Activated CD8-positive, alpha-beta memory T cell treated with anti-CD3 and anti-CD28 coated beads for 36 hours (primary cell): ENCODE results near the gene RBM15. TPM values are rescaled to one million over a fixed set of nuclear protein-coding genes. Genes with fewer than 3 reads are reported as not detected.

Experiments used
- CTCF ChIA-PET: fragments of 350-600 bp; sonication (Branson Sonifier 250); formaldehyde crosslinking; loops from one replicate; lab custom pipeline; 2021; ENCODE audit warnings: antibody characterized with exemption; lab: Charles Lee
- POLR2A ChIA-PET: fragments of 350-600 bp; sonication (Branson Sonifier 250); formaldehyde crosslinking; loops from one replicate; lab custom pipeline; 2021; ENCODE audit warnings: antibody characterized with exemption; lab: Charles Lee
- total RNA-seq, 2 experiments: library from RNA; stranded (reverse); gene quantifications; one replicate each; pipeline ENCODE4 v1.2.3, GENCODE V29; 2021

Gene RBM15, protein sequence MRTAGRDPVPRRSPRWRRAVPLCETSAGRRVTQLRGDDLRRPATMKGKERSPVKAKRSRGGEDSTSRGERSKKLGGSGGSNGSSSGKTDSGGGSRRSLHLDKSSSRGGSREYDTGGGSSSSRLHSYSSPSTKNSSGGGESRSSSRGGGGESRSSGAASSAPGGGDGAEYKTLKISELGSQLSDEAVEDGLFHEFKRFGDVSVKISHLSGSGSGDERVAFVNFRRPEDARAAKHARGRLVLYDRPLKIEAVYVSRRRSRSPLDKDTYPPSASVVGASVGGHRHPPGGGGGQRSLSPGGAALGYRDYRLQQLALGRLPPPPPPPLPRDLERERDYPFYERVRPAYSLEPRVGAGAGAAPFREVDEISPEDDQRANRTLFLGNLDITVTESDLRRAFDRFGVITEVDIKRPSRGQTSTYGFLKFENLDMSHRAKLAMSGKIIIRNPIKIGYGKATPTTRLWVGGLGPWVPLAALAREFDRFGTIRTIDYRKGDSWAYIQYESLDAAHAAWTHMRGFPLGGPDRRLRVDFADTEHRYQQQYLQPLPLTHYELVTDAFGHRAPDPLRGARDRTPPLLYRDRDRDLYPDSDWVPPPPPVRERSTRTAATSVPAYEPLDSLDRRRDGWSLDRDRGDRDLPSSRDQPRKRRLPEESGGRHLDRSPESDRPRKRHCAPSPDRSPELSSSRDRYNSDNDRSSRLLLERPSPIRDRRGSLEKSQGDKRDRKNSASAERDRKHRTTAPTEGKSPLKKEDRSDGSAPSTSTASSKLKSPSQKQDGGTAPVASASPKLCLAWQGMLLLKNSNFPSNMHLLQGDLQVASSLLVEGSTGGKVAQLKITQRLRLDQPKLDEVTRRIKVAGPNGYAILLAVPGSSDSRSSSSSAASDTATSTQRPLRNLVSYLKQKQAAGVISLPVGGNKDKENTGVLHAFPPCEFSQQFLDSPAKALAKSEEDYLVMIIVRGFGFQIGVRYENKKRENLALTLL
- 10 to 100 TPM; 53.6 to 56.6 TPM for total RNA-seq

DNA sequence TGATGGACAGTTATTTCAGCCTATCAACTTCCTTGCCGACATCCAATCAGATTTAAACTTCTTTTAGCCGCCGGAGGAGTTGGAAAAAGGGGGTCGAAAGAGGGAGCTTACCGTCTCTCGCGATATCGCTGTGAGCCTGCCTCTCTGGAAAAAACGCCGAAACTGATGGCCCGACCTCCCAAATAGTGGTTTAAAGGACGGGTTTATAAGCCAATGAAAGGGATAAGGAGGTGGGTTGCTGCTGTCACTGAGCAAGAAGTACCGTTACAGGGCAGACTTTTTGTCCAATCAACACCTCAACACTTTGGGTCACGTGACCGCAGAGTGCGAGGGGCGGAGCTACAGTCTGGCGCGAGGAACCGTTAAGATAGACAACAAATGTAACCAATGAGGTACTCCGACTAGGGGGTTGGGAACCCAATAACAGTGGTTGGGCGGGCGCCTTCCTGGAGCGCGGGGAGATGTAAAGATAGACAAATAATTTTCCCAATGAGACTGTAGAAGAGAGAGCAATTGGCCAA lies at the start of gene RBM15:
Gene RBM15, plus strand, starts transcription at position 492 of the 521 bp plus-strand sequence. Its CDS starts 29 bp downstream, at position 521.
- ChIA-PET POLR2A (interaction anchor here (0.8 to 3.1 kb wide), 6 partner anchors 9 to 304 kb away, joined by 3 to 23 read pairs (median 4); partner anchors contain the start of genes KCNC4, LAMTOR5 and STRIP1), CTCF (interaction anchor here (0.8 to 6.2 kb wide), 13 partner anchors 11 to 536 kb away, joined by 3 to 53 read pairs (median 3); partner anchors contain the start of gene KCNC4)

DNA sequence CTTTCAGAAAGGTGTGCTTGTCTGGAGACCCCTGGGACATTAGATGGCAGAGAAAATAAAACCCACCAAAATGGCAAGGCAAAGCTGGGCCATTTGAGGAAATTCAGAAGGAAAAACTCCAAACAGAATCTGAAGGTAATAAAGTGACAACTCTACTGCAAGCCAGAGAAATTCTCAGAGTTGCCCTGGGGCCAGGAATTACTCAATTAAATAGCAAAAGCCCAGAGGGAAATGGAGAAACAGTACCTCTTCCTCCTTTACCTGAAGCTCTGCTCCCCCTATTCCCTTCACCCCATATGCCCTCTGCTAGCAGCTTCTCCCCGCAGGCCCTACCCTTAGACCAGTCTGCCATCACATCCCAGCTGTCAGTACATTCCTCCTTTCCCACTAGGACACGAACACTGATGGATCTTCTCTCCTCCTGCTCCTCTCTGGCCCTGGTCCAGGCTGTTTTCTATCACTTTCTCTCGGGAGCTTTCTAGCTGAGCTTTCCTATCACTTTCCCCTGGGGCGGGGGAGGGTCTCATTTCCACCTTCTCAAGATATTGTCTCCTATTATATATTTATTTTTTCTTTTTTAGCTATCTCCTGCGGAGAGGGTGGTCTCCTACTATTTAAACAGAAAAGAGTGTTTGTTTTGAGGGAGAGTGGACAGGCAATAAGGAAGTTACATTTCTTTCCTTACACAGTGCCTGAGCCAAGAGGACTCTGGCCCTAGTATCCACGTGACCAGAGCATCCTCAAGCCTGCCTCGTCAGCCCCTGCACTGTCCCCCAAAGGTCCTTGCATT lies 47.7 kb upstream of the RBM15 start:
- ChIA-PET POLR2A (no interaction called here), CTCF (interaction anchor here (0.9 to 1.7 kb wide), 3 partner anchors 21 to 205 kb away, joined by 3 to 9 read pairs (median 4); no protein-coding TSS in a partner anchor)

GRCh38 chr1:110292031-110292741 lies 47.0 kb upstream of the RBM15 start:
- ChIA-PET POLR2A (no interaction called here), CTCF (interaction anchor here (1.0 to 1.7 kb wide), 3 partner anchors 20 to 95 kb away, joined by 3 to 9 read pairs (median 4); no protein-coding TSS in a partner anchor)

DNA sequence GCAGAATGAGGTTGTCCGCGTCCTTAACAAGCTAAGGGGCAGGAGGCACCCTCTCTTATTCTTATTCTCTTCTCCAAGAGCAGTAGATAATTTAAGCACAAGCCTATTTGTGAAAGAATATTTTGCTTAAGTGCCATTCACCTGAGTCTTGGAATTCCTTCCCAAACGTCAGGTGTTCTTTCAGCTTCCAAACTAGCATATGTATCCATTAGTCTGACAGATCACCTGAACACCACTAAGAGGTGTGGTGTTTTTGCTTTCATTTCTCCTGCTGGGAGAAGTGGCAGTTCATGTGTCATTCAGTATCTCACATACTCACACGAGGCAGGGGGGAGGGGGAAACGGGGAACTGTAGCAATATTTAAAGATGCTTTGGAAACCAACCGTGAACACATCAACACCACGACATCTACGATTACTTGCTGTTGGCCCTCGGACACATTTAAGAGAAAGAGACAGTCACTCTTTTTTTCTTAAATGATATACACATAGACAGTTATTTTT lies 45.5 kb upstream of the RBM15 start:
- ChIA-PET POLR2A (no interaction called here), CTCF (no interaction called here)

- POLR2A ChIA-PET = no interaction called here
- CTCF ChIA-PET = interaction anchor here (0.8 kb wide), 1 partner anchor 15 kb away, joined by 5 read pairs; no protein-coding TSS in a partner anchor
These were observed 44.9 kb upstream of the RBM15 start for GRCh38 chr1:110294308-110294707.

- POLR2A ChIA-PET = no interaction called here
- CTCF ChIA-PET = no interaction called here
These were observed 40.2 kb upstream of the RBM15 start for GRCh38 chr1:110298991-110299390.

- CTCF ChIA-PET = interaction anchor here (0.9 to 2.1 kb wide), 5 partner anchors 12 to 160 kb away, joined by 3 to 10 read pairs (median 4); no protein-coding TSS in a partner anchor
- POLR2A ChIA-PET = no interaction called here
These were observed 38.6 kb upstream of the RBM15 start for GRCh38 chr1:110300412-110301085.

- CTCF ChIA-PET = no interaction called here
- POLR2A ChIA-PET = no interaction called here
These were observed 36.3 kb upstream of the RBM15 start for GRCh38 chr1:110302836-110303235.

DNA sequence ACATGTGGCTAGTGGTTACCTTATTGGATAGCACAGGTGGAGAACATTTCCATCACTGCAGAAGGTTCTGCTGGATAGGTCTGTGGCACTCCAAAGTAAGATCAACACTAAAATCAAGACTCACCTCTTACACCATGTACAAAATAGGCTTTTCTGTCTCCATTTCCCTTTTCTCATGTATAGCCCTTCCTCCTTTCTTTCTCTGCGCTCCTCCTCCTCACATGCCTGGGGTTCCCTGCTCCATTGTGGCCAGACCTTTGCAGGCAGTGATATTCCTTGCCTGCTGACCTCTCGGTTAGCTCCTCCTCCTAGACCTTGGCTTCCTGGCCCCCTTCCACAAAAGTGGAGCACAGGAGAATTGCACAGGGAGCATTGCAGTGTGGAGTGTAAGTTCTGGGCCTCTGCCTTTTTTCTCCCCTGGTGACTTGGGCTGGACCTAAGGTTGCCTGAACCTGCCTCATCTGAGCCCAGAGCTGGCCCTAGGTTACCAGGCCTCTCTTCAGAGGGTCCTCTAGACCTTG lies 33.2 kb upstream of the RBM15 start:
- POLR2A ChIA-PET = interaction anchor here (1.2 kb wide), 1 partner anchor 11 kb away, joined by 3 read pairs; no protein-coding TSS in a partner anchor
- CTCF ChIA-PET = interaction anchor here (1.8 to 2.2 kb wide), 2 partner anchors 98 to 103 kb away, joined by 5 to 8 read pairs; no protein-coding TSS in a partner anchor

DNA sequence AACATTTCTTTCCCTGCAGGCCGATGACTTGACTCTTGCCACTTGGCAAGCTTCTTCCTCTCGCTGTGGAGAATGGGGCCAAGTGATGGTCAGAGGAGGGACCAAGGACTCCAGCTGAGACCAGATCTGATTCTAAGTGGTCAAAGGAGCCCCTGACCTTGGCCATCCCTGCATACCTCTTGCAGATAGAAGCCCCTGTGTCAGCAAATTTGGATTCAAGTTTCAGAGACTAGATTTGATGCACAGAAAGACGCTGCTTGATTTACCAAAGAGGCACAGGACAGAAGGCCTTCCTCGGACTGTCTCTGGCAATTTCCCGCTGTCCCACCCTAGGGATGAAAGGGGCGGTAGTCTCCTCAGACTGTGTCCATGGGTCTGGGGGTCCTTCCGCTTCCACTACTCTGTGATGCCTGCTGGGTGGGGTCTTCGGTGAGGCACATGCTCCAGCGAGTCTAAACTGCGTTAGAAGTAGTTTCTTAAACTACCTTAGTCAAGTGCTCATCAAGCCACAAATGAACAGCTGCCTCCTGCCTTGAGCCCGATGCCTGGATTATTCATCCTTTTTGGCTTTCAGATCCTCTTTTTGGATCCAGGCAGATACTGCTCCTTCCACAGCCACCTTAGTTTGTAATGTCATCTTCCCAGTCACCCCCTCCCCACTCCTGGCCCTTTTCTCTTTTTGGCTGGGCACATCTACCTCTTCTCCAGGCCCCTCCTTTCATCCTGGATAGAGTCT lies 31.8 kb upstream of the RBM15 start:
- CTCF ChIA-PET = interaction anchor here (1.4 kb wide), 1 partner anchor 100 kb away, joined by 4 read pairs; no protein-coding TSS in a partner anchor
- POLR2A ChIA-PET = no interaction called here

DNA sequence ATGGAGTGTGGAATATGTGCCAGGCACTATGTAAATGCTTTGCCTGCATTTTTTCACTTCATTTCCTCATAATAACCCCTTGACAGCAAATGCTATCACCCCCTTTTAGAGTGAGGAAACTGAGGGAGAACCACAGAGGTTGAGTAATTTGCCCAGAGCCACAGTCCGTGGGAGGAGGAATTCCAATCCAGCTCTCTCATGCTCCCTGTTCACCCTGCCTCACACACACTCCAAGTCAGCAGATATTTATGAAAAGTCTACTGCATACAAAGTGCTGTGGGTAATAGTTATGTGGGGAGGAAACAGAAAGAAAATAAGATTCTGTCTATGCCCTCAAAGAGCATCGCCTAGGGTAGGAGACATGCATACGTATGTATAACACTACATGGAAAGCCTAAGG lies 30.9 kb upstream of the RBM15 start:
- CTCF ChIA-PET = interaction anchor here (1.4 kb wide), 1 partner anchor 101 kb away, joined by 4 read pairs; no protein-coding TSS in a partner anchor
- POLR2A ChIA-PET = no interaction called here

DNA sequence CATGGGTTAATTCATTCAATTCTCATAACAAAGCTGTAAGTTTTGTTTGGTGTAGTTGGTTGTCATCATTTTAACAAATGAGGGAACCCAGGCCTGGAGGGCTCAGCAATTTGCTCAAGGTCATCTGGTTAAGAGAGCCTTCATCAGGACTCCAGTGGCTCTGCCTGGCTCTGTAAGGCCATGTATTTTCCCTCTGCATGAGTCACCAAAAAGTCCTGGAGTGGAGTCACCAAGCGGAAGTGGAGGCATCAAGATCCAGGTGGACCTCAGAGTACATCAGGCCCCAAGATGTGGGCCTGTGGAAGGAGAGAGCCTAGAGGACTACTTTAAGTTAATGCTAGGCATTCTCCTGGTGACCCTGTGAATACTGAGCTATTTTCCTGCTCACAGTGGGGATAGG lies 30.0 kb upstream of the RBM15 start:
- POLR2A ChIA-PET = interaction anchor here (0.7 kb wide), 1 partner anchor 102 kb away, joined by 3 read pairs; no protein-coding TSS in a partner anchor
- CTCF ChIA-PET = interaction anchor here (1.3 to 6.5 kb wide), 4 partner anchors 30 to 112 kb away, joined by 3 to 132 read pairs (median 12); partner anchors contain the start of genes KCNC4 and RBM15

- POLR2A ChIA-PET = interaction anchor here (0.7 kb wide), 1 partner anchor 102 kb away, joined by 3 read pairs; no protein-coding TSS in a partner anchor
- CTCF ChIA-PET = interaction anchor here (1.3 to 6.5 kb wide), 4 partner anchors 29 to 113 kb away, joined by 3 to 132 read pairs (median 12); partner anchors contain the start of genes KCNC4 and RBM15
These were observed 29.4 kb upstream of the RBM15 start for GRCh38 chr1:110309767-110310166.

DNA sequence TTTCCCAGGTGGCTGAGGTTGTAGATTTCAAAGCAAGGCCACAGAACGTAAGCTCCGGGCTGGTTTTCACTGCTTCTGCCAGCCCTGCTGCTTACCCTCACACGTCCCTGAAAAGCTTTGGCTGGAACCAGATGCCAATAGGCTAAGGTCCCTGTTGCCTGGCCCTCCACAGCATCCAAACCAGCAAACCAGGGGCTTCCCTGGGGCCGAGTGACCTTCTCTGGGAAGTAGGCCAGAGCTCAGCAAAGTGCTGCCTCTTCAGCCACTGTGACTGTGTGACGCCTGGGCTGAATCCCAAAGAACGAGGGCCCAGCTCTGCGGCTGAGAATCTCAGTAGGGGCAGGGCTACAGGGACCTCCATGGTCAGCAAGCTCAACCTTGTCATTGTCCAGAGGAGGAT lies 28.9 kb upstream of the RBM15 start:
- POLR2A ChIA-PET = no interaction called here

More for the DNA sequence above, 28.9 kb upstream of the RBM15 start:
- CTCF ChIA-PET = interaction anchor here (0.6 to 6.5 kb wide), 5 partner anchors 98 to 186 kb away, joined by 3 to 132 read pairs (median 7); partner anchors contain the start of gene KCNC4
